NCI-H2196 (cell line): ENCODE data around the gene SAMD13.
"Not testable (repeated sequence)": the region's sequence is repeated elsewhere in the genome, so short reads cannot be mapped to it uniquely, and the experiment has no call there.

Experiments
- DNase-seq: peaks from one replicate; lab custom pipeline; 2025; ENCODE audit not compliant: unreplicated experiment; lab: John Stamatoyannopoulos, UW

SAMD13 gene

DNA sequence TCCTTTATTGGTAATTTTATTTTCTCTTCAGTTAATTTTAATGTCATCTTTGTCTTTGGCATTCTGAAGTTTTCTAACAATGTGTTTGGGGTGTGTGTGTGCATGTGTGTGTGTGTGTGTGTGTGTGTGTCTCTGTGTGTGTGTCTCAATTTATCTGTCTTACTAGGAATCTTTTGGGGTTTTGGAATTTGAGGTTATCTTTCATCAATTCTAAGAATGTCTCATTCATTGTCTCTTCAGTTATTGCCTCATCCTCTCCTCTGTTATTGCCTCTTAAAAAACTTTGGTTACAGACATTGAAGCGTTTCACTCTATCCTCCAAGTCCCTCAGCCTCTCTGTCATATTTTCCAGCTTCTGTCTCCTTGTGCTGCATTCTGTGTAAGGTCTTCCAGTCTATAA is 18.1 kb upstream of the SAMD13 start:
- no peak for DNase-seq

- no peak for DNase-seq
These were observed 15.4 kb upstream of the SAMD13 start for GRCh38 chr1:84286071-84286470.

- not testable (repeated sequence) for DNase-seq
These were observed 14.1 kb upstream of the SAMD13 start for GRCh38 chr1:84287389-84287788.

DNA sequence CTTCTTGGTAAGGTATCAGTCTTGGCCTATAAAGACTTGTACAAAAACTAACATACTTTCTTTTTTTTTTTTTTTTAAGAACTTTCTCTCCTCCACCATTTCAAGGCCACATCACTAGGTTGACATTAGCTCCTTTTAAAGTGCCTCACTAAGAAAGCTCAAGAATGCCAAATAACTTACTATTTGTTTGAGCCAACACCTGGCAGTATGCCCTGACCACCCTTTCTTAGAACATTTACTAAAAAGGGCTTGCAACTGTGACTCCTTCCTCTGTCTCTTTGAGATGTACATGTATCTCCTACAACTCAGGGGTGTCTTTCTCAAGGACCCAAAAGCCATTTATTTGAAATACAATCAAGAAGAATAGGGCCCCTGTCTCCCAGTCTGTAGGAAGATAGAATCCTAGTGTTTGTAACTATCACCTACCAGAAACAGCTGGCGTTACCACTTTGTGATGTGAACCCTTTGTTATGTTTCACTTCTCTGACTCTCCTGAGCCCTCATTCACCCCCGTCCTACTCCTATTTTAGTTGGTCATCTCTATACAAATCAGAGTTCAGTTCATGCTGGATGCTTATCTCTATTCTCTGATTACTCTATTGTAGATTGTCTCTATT is 12.2 kb upstream of the SAMD13 start:
- no peak for DNase-seq

GRCh38 chr1:84291882-84292655 is 9.4 kb upstream of the SAMD13 start:
- DNase-seq, result no peak

DNA sequence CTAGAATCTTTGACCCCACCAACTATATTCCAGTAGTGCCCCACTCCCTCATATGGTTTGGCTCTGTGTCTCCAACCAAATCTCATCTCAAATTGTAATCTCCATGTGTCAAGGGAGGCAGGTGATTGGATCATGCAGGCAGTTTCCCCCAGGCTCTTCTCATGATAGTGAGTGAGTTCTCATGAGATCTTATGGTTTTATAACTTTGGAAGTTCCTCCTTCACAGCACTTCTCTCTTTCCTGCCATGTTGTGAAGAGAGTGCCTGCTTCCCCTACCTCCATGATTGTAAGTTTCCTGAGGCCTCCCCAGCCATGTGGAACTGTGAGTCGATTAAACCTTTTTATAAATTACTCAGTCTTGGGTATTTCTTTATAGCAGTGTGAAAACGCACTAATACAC is 7.7 kb upstream of the SAMD13 start:
- no peak for DNase-seq

DNA sequence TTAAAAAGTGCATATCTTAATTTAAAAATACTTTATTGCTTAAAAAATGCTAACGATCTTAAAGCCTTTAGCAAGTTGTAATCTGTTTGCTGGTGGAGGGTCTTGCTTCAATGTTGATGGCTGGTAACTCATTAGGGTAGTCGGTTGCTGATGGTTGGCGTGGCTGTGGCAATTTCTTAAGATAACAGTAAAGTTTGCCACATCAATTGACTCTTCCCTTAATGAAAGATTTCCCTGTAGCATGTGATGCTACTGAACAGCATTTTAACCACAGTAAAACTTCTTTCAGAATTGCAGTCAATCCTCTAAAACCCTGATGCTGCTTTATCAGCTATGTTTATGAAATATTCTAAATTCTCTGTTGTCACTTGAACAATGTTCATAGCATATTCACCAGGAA is 6.8 kb upstream of the SAMD13 start:
- no peak for DNase-seq

- DNase-seq, result no peak
These were observed 3.8 kb upstream of the SAMD13 start for GRCh38 chr1:84297546-84298244.

GRCh38 chr1:84298328-84298683 is 3.2 kb upstream of the SAMD13 start:
- peak; percentile 40 for DNase-seq

DNA sequence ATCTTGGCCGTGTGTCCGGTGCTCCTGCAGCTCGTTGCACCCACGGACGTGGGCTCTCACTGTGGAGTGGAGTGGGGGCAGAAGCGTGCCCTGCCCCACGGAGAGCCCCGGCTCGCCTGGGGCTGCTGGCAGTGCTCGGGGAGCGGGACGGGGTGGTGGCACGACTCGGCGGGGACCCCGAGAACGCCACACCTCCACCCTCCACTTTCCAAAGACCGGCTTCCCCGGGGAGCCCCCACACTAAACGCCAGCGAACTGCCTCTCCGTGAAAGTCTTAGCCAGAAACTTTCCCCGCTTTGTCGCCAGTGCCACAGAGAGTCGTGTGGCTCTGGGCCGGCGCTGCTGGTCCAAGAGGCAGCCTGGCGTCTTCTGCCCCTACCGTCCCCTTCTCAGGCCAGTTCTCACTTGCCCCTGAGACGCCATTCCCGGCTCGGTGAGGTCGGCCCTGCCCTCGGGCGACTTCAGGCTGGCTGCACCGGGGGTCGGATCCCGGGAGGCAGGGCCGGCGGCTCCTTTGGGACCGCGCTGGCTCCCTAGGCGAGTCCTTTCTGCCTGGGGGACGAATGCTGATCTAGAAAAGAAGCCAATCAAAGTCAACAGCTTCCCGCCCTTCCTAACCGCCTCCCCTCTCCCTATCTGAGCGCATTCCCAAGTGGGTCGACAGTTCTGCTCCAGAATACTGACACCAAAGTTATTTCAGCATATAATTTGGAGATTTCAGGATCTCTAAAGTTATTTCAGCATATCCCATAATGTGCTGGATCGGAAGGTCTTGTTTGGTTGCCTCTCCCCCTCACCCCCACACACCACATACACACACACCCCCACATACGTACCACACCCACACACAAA is 2.6 kb upstream of the SAMD13 start:
- peak; percentile 26 for DNase-seq

GRCh38 chr1:84299536-84300170 is 1.9 kb upstream of the SAMD13 start:
- DNase-seq, result no peak

DNA sequence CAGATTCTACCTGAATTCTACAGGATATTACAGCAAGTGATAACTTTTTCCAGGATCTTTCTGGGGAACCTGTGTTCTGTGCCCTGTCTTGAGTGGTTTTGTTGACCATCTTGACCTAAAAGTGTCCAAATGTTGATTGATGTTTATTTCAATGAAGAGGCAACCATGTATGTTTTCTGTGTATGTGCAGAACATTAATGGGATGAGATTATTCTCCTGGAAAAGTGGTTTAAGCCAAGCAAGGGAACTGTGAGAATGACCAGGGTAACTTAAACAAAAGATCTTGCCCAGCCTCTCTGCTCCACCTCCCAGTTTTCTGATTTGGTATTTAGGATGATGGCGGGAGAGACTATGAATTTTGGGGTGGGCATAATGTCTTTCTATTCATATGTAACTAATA is 1.0 kb upstream of the SAMD13 start:
- no peak for DNase-seq

DNA sequence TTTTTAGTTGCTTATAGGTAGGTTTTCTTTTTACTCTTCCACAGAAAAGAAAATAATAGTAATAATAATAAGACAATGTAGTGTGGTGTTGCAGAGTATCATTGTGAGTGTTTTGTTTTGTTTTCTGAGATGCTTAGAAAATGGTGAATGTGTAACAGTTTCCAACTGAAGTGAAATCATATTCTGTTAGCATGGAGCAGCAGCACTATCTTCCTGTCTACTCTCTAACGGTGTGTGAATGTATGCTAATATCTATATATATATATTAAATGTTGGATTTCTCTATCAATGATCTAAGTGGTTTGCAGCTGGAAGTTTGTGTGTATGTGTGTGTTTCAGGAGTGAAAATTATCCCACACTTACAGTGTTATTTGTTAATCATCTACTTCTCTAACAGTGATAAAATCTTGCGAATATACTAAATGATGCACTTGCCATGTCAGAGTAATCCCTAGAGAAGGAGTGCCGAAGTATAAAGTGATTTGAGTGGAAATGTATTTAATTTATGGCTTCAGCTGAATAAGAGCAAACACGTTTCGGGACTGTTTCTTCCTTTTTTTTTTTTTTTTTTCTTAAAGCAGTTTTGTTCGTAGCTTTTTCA is 377 bp downstream of the SAMD13 start:
- DNase-seq, result no peak

DNA sequence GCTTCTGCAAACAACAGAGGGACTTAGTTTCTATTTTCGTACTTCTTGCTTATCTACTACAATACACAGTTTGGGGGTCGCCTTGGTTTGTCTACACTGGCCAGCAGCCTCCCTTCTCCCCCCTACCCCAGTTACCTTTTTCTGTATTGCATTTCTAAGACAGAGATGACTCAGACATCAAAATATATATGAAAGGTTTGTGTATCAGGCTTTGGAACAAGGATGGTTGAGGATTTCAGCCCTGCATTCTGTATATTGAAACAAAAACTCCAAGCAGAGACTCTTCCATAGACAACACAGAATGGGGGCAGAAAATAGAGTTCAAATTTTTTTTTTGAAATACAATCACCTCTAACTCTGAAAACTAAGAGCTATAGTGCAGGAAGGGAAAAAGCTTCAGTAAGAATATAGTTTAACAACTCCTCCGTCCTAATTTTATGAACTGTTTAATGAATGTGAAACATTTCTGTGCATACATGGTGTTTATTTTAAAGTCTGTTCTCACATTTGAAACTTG is 1.9 kb downstream of the SAMD13 start:
- DNase-seq, result no peak

DNA sequence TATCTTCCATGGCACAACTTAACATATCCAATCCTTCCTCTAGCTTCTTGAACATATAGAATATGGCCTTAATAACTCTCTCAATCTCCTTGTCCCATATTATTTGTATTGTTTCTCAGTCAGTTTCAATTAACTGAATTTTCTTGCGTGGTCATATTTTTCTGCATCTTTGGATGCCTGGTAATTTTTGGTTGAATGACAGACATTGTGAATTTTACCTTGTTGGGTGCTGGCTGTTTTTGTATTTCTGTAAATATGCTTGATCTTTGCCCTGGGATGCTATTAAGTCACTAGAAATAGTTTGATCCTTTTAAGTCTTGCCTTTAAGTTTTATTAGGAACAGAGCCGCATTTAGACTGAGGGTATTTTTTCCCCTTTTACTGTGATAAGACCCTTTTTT is 5.9 kb downstream of the SAMD13 start:
- no peak for DNase-seq

GRCh38 chr1:84311296-84311695 is 9.8 kb downstream of the SAMD13 start:
- DNase-seq, result no peak

DNA sequence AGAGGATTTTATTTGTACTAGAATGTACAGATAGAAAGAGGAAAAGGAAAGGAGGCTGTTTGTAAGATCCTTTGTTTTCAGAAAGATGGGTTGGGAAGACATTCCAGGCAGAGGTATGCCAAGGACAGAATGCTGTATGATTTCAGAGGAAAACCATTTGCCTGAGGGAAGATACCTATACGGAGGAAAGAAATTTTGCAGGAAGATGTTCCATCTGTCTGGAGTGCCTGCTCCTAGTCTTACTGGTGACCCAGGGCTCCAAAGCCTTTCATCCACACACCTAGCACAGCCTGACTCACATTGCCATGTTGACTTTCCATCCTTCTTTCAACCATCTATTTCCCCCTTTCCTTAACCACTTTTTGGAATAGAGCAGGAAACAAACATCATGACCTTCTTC is 18.2 kb downstream of the SAMD13 start:
- DNase-seq, result no peak

GRCh38 chr1:84327830-84328229 is 26.3 kb downstream of the SAMD13 start:
- DNase-seq, result no peak

GRCh38 chr1:84330125-84330984 is 28.8 kb downstream of the SAMD13 start:
- no peak for DNase-seq
